ENCODE results near the gene SRC. TPM values are rescaled to one million over a fixed set of nuclear protein-coding genes. Genes with fewer than 3 reads are reported as not detected.

The SRC gene
- total RNA-seq, 1 donor from 2014 or later = 49.7 TPM

DNA sequence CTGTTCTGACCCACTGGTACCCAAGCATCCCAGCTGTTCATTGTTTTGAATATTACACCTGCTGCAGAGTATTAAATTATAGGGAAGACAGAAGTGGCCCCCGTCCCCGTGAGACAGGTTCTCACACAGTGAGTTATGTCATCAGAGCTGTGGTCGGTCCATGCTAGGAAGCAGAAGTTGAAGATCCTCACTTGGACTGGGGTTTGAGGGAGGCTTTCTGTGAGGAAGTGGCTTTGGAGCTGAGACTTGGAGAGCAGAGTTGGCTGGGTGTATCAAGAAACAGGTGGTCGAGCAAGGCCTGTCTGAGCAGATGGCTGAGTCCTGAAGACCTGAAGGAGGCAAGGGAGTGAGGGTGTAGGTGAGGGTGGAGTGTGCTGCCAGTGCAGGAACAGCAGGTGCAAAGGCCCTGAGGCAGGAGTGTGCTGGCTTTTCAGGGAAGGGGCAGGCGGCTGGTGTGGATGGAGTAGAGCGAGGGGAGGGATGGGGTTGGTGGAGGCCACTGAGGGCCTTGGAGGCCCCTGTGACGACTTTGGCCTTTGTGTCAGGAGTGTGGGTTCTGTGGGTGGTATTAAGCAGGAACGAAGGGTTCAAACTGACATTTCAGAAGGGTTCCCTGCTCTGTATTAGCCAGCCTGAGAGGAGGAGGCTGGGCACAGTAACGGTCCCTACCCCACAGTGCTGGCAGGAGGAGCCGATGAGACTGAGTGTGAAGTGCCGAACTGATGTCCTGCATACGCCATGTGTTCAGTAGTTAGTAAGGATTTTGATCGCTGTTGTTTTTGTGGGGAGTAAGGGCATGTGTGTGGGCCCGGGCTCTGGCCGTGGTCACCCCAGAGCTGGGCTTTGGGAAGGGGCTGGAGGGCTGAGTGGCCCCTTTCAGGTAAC lies 11.8 kb downstream of the SRC start:
- Histone ChIP-seq H3K36me3 (ENCODE audit: control insufficient read depth, insufficient read depth, low read length) (peaks cover 3% of the 10 kb centered on the region), H3K27me3 (ENCODE audit: control insufficient read depth, insufficient read depth, low read length) (no peaks in the 10 kb centered on the region), H3K4me3 (ENCODE audit: low read depth, low read length) (no peak overlapping the region)
- DNase-seq (ENCODE audit: low read depth) = no peak
- TF ChIP-seq, protein P1, sequence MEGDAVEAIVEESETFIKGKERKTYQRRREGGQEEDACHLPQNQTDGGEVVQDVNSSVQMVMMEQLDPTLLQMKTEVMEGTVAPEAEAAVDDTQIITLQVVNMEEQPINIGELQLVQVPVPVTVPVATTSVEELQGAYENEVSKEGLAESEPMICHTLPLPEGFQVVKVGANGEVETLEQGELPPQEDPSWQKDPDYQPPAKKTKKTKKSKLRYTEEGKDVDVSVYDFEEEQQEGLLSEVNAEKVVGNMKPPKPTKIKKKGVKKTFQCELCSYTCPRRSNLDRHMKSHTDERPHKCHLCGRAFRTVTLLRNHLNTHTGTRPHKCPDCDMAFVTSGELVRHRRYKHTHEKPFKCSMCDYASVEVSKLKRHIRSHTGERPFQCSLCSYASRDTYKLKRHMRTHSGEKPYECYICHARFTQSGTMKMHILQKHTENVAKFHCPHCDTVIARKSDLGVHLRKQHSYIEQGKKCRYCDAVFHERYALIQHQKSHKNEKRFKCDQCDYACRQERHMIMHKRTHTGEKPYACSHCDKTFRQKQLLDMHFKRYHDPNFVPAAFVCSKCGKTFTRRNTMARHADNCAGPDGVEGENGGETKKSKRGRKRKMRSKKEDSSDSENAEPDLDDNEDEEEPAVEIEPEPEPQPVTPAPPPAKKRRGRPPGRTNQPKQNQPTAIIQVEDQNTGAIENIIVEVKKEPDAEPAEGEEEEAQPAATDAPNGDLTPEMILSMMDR (IDR thresholded peaks at IDR 0.05; ENCODE audit: insufficient read depth, low read length, poor library complexity, severe bottlenecking) = no peak

GRCh38 chr20:37358366-37359150 lies 12.6 kb downstream of the SRC start:
- no peaks in the 10 kb centered on the region for H3K27me3 ChIP-seq (ENCODE audit: control insufficient read depth, insufficient read depth, low read length)
- H3K4me3 ChIP-seq (ENCODE audit: low read depth, low read length) = no peak overlapping the region
- peaks cover 3% of the 10 kb centered on the region for H3K36me3 ChIP-seq (ENCODE audit: control insufficient read depth, insufficient read depth, low read length)
- TF ChIP-seq, protein P1 (IDR thresholded peaks at IDR 0.05; ENCODE audit: insufficient read depth, low read length, poor library complexity, severe bottlenecking) = no peak
- no peak for DNase-seq (ENCODE audit: low read depth)

GRCh38 chr20:37359331-37359730 lies 13.4 kb downstream of the SRC start:
- TF ChIP-seq, protein P1 (IDR thresholded peaks at IDR 0.05; ENCODE audit: insufficient read depth, low read length, poor library complexity, severe bottlenecking) = no peak
- DNase-seq (ENCODE audit: low read depth) = no peak
- no peaks in the 10 kb centered on the region for H3K27me3 ChIP-seq (ENCODE audit: control insufficient read depth, insufficient read depth, low read length)
- peaks cover 2% of the 10 kb centered on the region for H3K36me3 ChIP-seq (ENCODE audit: control insufficient read depth, insufficient read depth, low read length)
- no peak overlapping the region for H3K4me3 ChIP-seq (ENCODE audit: low read depth, low read length)

DNA sequence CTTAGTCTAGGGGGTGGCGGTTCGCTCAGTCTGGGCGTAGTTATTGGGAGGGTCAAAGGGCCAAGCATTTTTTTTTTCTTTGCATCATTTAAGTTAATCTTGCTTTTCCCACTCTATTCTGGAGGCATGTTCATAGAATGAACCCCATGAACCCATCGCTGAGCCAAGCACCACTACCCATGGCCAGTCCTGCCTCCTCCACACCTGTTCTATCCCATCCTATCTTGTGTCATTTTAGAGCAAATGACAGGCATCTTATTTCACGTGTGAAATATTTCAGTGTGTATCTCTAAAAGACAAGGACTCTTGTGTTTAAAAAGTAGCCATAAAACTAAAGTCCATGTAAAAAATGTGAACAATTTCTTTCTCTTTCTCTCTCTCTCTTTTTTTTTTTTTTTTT lies 13.9 kb downstream of the SRC start:
- H3K36me3 ChIP-seq (ENCODE audit: control insufficient read depth, insufficient read depth, low read length) = peaks cover 2% of the 10 kb centered on the region
- TF ChIP-seq, protein P1 (IDR thresholded peaks at IDR 0.05; ENCODE audit: insufficient read depth, low read length, poor library complexity, severe bottlenecking) = no peak
- no peak for DNase-seq (ENCODE audit: low read depth)
- no peaks in the 10 kb centered on the region for H3K27me3 ChIP-seq (ENCODE audit: control insufficient read depth, insufficient read depth, low read length)
- H3K4me3 ChIP-seq (ENCODE audit: low read depth, low read length) = no peak overlapping the region

DNA sequence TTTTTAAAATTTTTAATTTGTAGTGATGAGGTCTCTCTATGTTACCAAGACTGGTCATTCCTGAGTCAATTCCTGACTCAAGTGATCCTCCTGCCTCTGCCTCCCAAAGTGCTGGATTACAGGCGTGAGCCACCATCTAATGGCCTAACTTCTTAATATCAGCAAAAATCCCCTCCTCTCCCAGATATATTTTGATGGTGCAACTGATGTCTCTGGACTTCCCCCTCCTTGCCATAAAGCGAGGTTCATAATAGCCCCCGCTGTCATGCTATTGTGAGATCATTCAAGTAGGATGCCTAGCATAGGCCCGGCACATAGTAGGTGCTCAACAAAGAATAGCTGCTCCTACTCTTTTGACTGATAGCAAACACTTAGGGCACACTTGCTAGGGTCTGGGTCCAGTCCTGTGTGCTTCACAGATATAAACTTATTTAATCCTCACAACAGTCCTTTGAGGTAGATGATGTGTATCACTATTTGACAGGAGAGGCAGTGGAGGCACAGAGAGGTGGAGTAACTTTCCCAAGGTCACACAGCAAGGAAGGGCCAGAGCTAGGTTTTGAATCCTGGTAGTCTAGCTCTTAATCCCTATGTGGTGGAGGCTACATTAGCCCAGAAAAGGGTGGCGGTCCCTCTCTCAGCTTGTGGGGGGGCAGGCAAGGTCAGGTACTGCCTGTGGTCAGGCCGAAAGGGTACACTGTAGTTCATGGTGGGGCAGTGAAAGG lies 14.6 kb downstream of the SRC start:
- H3K27me3 ChIP-seq (ENCODE audit: control insufficient read depth, insufficient read depth, low read length) = no peaks in the 10 kb centered on the region
- TF ChIP-seq, protein P1 (IDR thresholded peaks at IDR 0.05; ENCODE audit: insufficient read depth, low read length, poor library complexity, severe bottlenecking) = no peak
- H3K36me3 ChIP-seq (ENCODE audit: control insufficient read depth, insufficient read depth, low read length) = peaks cover 2% of the 10 kb centered on the region
- H3K4me3 ChIP-seq (ENCODE audit: low read depth, low read length) = no peak overlapping the region
- no peak for DNase-seq (ENCODE audit: low read depth)

All from kidney epithelial cell (primary cell).